Thoracic aorta (tissue), 2 donors: ENCODE data around the gene ADAMTS7. TPM values are rescaled to one million over a fixed set of nuclear protein-coding genes. Genes with fewer than 3 reads are reported as not detected.
"Not testable (repeated sequence)": the region's sequence is repeated elsewhere in the genome, so short reads cannot be mapped to it uniquely, and the experiment has no call there.

Source experiments
- ATAC-seq: fragments of 150-250 bp; one replicate; pipeline ENCODE4 v1.8.0; 2017; ENCODE audit warnings: low read depth; ENCODE audit not compliant: insufficient number of reproducible peaks, low FRiP score
- DNase-seq: peaks from one replicate; pipeline ENCODE4 v3.0.0-alpha.2; 2020; ENCODE audit warnings: low spot score
- H3K27ac ChIP-seq, 2 donors: fragments of 200-600 bp; sonication (generic); 1 replicate in 1 of 2; 2 replicates in 1 of 2; pipeline ENCODE4 v1.5.1; 2016; ENCODE audit warnings: mild to moderate bottlenecking in 2 of 2, moderate library complexity in 2 of 2
- H3K27me3 ChIP-seq: fragments of 200-600 bp; sonication (generic); replicated peaks from 2 replicates; pipeline ENCODE4 v1.6.0; 2016; ENCODE audit warnings: mild to moderate bottlenecking; ENCODE audit not compliant: insufficient read depth
- H3K36me3 ChIP-seq: fragments of 200-600 bp; sonication (generic); one replicate; pipeline ENCODE4 v1.5.1; 2016
- H3K4me1 ChIP-seq, 2 donors: fragments of 200-600 bp; sonication (generic); 1 replicate in 1 of 2; 2 replicates in 1 of 2; pipeline versions ENCODE4 v1.5.1 to v1.6.0; 2016; ENCODE audit warnings: low read depth in 2 of 2, mild to moderate bottlenecking in 1 of 2; ENCODE audit not compliant: control insufficient read depth in 1 of 2
- H3K4me3 ChIP-seq: fragments of 200-600 bp; sonication (generic); 2 replicates; pipeline ENCODE4 v1.5.1; 2016; ENCODE audit warnings: mild to moderate bottlenecking
- H3K9me3 ChIP-seq: fragments of 200-600 bp; sonication (generic); 2 replicates; pipeline ENCODE4 v1.5.1; 2016
- CTCF ChIP-seq: fragments of 200-600 bp; sonication (generic); IDR thresholded peaks from one replicate; pipeline ENCODE4 v1.5.1; 2019; ENCODE audit warnings: antibody characterized with exemption
- total RNA-seq, 2 donors: library from RNA; depleted of rRNA; stranded (reverse); fragments of >200 nt; gene quantifications; one replicate each; pipeline versions ENCODE4 v1.1.0 to v1.2.3, GENCODE V29; 2016

The ADAMTS7 gene
- total RNA-seq, 2 donors from 2014 or later = 15.6 to 60.2 TPM

GRCh38 chr15:78763796-78764241 lies 47.4 kb downstream of the ADAMTS7 start:
- H3K27ac ChIP-seq = no peak overlapping the region
- ATAC-seq = no peak
- no peaks in the 10 kb centered on the region for H3K9me3 ChIP-seq
- H3K4me1 ChIP-seq = peaks cover 9 to 17% of the 10 kb centered on the region in 2 donors
- no peak overlapping the region for H3K4me3 ChIP-seq
- DNase-seq = no peak
- no peaks in the 10 kb centered on the region for H3K27me3 ChIP-seq
- H3K36me3 ChIP-seq = no peaks in the 10 kb centered on the region
- no peak for TF ChIP-seq CTCF

GRCh38 chr15:78762985-78763795 lies 48.1 kb downstream of the ADAMTS7 start:
- no peak for ATAC-seq
- no peak overlapping the region for H3K4me3 ChIP-seq
- no peak overlapping the region for H3K27ac ChIP-seq
- no peaks in the 10 kb centered on the region for H3K27me3 ChIP-seq
- H3K4me1 ChIP-seq = peaks cover 9 to 23% of the 10 kb centered on the region in 2 donors
- no peak for TF ChIP-seq CTCF
- no peak for DNase-seq
- H3K36me3 ChIP-seq = no peaks in the 10 kb centered on the region
- H3K9me3 ChIP-seq = no peaks in the 10 kb centered on the region

GRCh38 chr15:78762386-78762961 lies 48.8 kb downstream of the ADAMTS7 start:
- ATAC-seq, DNase-seq, H3K27me3 ChIP-seq, H3K27ac ChIP-seq, H3K9me3 ChIP-seq, H3K4me3 ChIP-seq, H3K36me3 ChIP-seq: not testable (repeated sequence)
- H3K4me1 ChIP-seq = peaks cover 11 to 27% of the 10 kb centered on the region in 2 donors

GRCh38 chr15:78761891-78762385 lies 49.3 kb downstream of the ADAMTS7 start:
- TF ChIP-seq CTCF = no peak
- Histone ChIP-seq H3K4me1 (peaks cover 16 to 32% of the 10 kb centered on the region in 2 donors), H3K36me3 (no peaks in the 10 kb centered on the region), H3K9me3 (no peaks in the 10 kb centered on the region), H3K27ac (peak overlapping the region in 1 of 2 donors; percentile 2), H3K4me3 (no peak overlapping the region), H3K27me3 (no peaks in the 10 kb centered on the region)
- ATAC-seq (no peak), DNase-seq (no peak)

GRCh38 chr15:78761475-78761874 lies 49.8 kb downstream of the ADAMTS7 start:
- H3K9me3 ChIP-seq, H3K36me3 ChIP-seq, H3K27me3 ChIP-seq, ATAC-seq, H3K4me3 ChIP-seq, DNase-seq: not testable (repeated sequence)
- peak overlapping the region in 1 of 2 donors; percentile 2 for H3K27ac ChIP-seq
- H3K4me1 ChIP-seq = peaks cover 17 to 37% of the 10 kb centered on the region in 2 donors

GRCh38 chr15:78761020-78761419 lies 50.2 kb downstream of the ADAMTS7 start:
- no peak overlapping the region for H3K4me3 ChIP-seq
- no peaks in the 10 kb centered on the region for H3K9me3 ChIP-seq
- DNase-seq (no peak), ATAC-seq (no peak)
- TF ChIP-seq CTCF = no peak
- no peaks in the 10 kb centered on the region for H3K36me3 ChIP-seq
- H3K27me3 ChIP-seq = no peaks in the 10 kb centered on the region
- peaks cover 20 to 41% of the 10 kb centered on the region in 2 donors for H3K4me1 ChIP-seq
- H3K27ac ChIP-seq = peak overlapping the region; percentile 11 to 87

GRCh38 chr15:78760091-78760882 lies 51.0 kb downstream of the ADAMTS7 start:
- peaks cover 20 to 46% of the 10 kb centered on the region in 2 donors for H3K4me1 ChIP-seq
- ATAC-seq = peak; percentile 39
- not testable (repeated sequence) for H3K27me3 ChIP-seq, H3K4me3 ChIP-seq, DNase-seq, H3K9me3 ChIP-seq, H3K36me3 ChIP-seq
- H3K27ac ChIP-seq = peak overlapping the region; percentile 77 to 87

- Histone ChIP-seq H3K4me1 (peaks cover 20 to 46% of the 10 kb centered on the region in 2 donors), H3K27ac (peak overlapping the region; percentile 77 to 87)
- H3K27me3 ChIP-seq, ATAC-seq, H3K4me3 ChIP-seq, H3K36me3 ChIP-seq, DNase-seq, H3K9me3 ChIP-seq: not testable (repeated sequence)
These were observed 51.8 kb downstream of the ADAMTS7 start for GRCh38 chr15:78759361-78759998.
